HG03520 (cell line): Measurements from ENCODE around the gene YLPM1.
A peak's percentile ranks its signal among the peaks of the same experiment; 100 is the strongest.

ENCODE experiments used
- ATAC-seq: cut with Tn5 transposase; IDR thresholded peaks from one replicate; pipeline ENCODE4 v1.9.1; 2021; ENCODE audit warnings: mild to moderate bottlenecking, moderate library complexity; ENCODE audit not compliant: unreplicated experiment

The YLPM1 gene

GRCh38 chr14:74865156-74865555 is 102.0 kb downstream of the YLPM1 start:
- no peak for ATAC-seq

GRCh38 chr14:74866708-74867389 is 103.7 kb downstream of the YLPM1 start:
- ATAC-seq: no peak

GRCh38 chr14:74867673-74868072 is 104.6 kb downstream of the YLPM1 start:
- no peak for ATAC-seq

- no peak for ATAC-seq
These were observed 105.6 kb downstream of the YLPM1 start for GRCh38 chr14:74868739-74869138.

- ATAC-seq: no peak
These were observed 108.7 kb downstream of the YLPM1 start for GRCh38 chr14:74871819-74872218.

- no peak for ATAC-seq
These were observed 112.1 kb downstream of the YLPM1 start for GRCh38 chr14:74875204-74875603.

- no peak for ATAC-seq
These were observed 113.1 kb downstream of the YLPM1 start, which contains the start of gene PROX2 for GRCh38 chr14:74875941-74876913. Gene PROX2 (minus strand): TSS chr14:74876145. CDS start chr14:74863834, 12,311 bp downstream.

GRCh38 chr14:74879427-74880182 is 116.5 kb downstream of the YLPM1 start:
- ATAC-seq: no peak

GRCh38 chr14:74881431-74882102 is 118.5 kb downstream of the YLPM1 start, which contains the start of gene DLST:
Gene DLST (plus strand): TSS chr14:74881916. CDS start chr14:74881954, 38 bp downstream.
- peak; percentile 87 for ATAC-seq

- ATAC-seq: peak; percentile 44
These were observed 119.2 kb downstream of the YLPM1 start for GRCh38 chr14:74882103-74882920.
